IPS-15b (cell line): ENCODE results near the gene PTPN4.
"Not testable (repeated sequence)": the region's sequence is repeated elsewhere in the genome, so short reads cannot be mapped to it uniquely, and the experiment has no call there.

Experiments used
- H3K27me3 ChIP-seq: one replicate; pipeline ENCODE4 v1.6.1; 2013; ENCODE audit warnings: low read length; ENCODE audit not compliant: control insufficient read depth, insufficient read depth
- H3K36me3 ChIP-seq: one replicate; pipeline ENCODE4 v1.6.1; 2013; ENCODE audit warnings: low read length; ENCODE audit not compliant: control insufficient read depth, insufficient read depth
- H3K4me1 ChIP-seq: one replicate; pipeline ENCODE4 v1.6.1; 2013; ENCODE audit warnings: mild to moderate bottlenecking, low read length; ENCODE audit not compliant: control insufficient read depth, insufficient read depth
- H3K4me3 ChIP-seq: one replicate; pipeline ENCODE4 v1.5.1; 2013; ENCODE audit warnings: low read depth, low read length
- H3K9ac ChIP-seq: one replicate; pipeline ENCODE4 v1.6.1; 2013; ENCODE audit warnings: low read depth, mild to moderate bottlenecking, low read length
- H3K9me3 ChIP-seq: one replicate; pipeline ENCODE4 v1.6.1; 2013; ENCODE audit warnings: mild to moderate bottlenecking, low read length; ENCODE audit not compliant: control insufficient read depth, insufficient read depth

PTPN4 gene

GRCh38 chr2:119996896-119997891 lies 237.5 kb downstream of the PTPN4 start:
- H3K9ac ChIP-seq, H3K36me3 ChIP-seq, H3K9me3 ChIP-seq, H3K27me3 ChIP-seq, H3K4me1 ChIP-seq, H3K4me3 ChIP-seq: not testable (repeated sequence)

- Histone ChIP-seq H3K9ac (no peak overlapping the region), H3K27me3 (no peaks in the 10 kb centered on the region), H3K4me3 (no peak overlapping the region), H3K9me3 (no peaks in the 10 kb centered on the region), H3K4me1 (peaks cover under 1% of the 10 kb centered on the region), H3K36me3 (no peaks in the 10 kb centered on the region)
These were observed 241.7 kb downstream of the PTPN4 start for GRCh38 chr2:120001471-120001870.

- Histone ChIP-seq H3K36me3 (no peaks in the 10 kb centered on the region), H3K9ac (no peak overlapping the region), H3K4me1 (peaks cover 5% of the 10 kb centered on the region), H3K27me3 (no peaks in the 10 kb centered on the region), H3K4me3 (no peak overlapping the region), H3K9me3 (no peaks in the 10 kb centered on the region)
These were observed 244.5 kb downstream of the PTPN4 start for GRCh38 chr2:120004254-120004653.

- Histone ChIP-seq H3K36me3 (no peaks in the 10 kb centered on the region), H3K27me3 (no peaks in the 10 kb centered on the region), H3K9ac (no peak overlapping the region), H3K4me3 (no peak overlapping the region), H3K4me1 (peaks cover 5% of the 10 kb centered on the region), H3K9me3 (no peaks in the 10 kb centered on the region)
These were observed 246.3 kb downstream of the PTPN4 start for GRCh38 chr2:120005834-120006521.

- Histone ChIP-seq H3K4me1 (peaks cover 5% of the 10 kb centered on the region), H3K9me3 (no peaks in the 10 kb centered on the region), H3K27me3 (peaks cover 9% of the 10 kb centered on the region), H3K9ac (no peak overlapping the region), H3K36me3 (no peaks in the 10 kb centered on the region), H3K4me3 (no peak overlapping the region)
These were observed 248.1 kb downstream of the PTPN4 start for GRCh38 chr2:120007851-120008250.

- H3K9ac ChIP-seq: no peak overlapping the region
- H3K9me3 ChIP-seq: no peaks in the 10 kb centered on the region
- no peaks in the 10 kb centered on the region for H3K36me3 ChIP-seq
- H3K4me3 ChIP-seq: peak overlapping the region; percentile 43
- peaks cover 12% of the 10 kb centered on the region for H3K4me1 ChIP-seq
- peaks cover 9% of the 10 kb centered on the region for H3K27me3 ChIP-seq
These were observed 252.6 kb downstream of the PTPN4 start for GRCh38 chr2:120012363-120012762.

GRCh38 chr2:120012771-120013596 lies 253.3 kb downstream of the PTPN4 start, which contains the start of gene EPB41L5:
EPB41L5 (plus strand) TSS chr2:120013077; CDS start chr2:120019085, 6,008 bp downstream.
- no peaks in the 10 kb centered on the region for H3K36me3 ChIP-seq
- peaks cover 9% of the 10 kb centered on the region for H3K27me3 ChIP-seq
- H3K4me1 ChIP-seq: peaks cover 12% of the 10 kb centered on the region
- H3K9ac ChIP-seq: peak within 1 kb of the TSS; percentile 70
- H3K4me3 ChIP-seq: peak within 1 kb of the TSS; percentile 82
- no peaks in the 10 kb centered on the region for H3K9me3 ChIP-seq

- Histone ChIP-seq H3K27me3 (peaks cover 9% of the 10 kb centered on the region), H3K36me3 (no peaks in the 10 kb centered on the region), H3K4me1 (peaks cover 12% of the 10 kb centered on the region), H3K9ac (peak overlapping the region; percentile 70), H3K9me3 (no peaks in the 10 kb centered on the region), H3K4me3 (peak overlapping the region; percentile 82)
These were observed 254.0 kb downstream of the PTPN4 start for GRCh38 chr2:120013597-120014223.

GRCh38 chr2:120014226-120014980 lies 254.7 kb downstream of the PTPN4 start:
- H3K9me3 ChIP-seq: no peaks in the 10 kb centered on the region
- peaks cover 12% of the 10 kb centered on the region for H3K4me1 ChIP-seq
- peaks cover 9% of the 10 kb centered on the region for H3K27me3 ChIP-seq
- H3K9ac ChIP-seq: no peak overlapping the region
- H3K4me3 ChIP-seq: peak overlapping the region; percentile 82
- H3K36me3 ChIP-seq: no peaks in the 10 kb centered on the region

- no peaks in the 10 kb centered on the region for H3K36me3 ChIP-seq
- peaks cover 5% of the 10 kb centered on the region for H3K27me3 ChIP-seq
- no peaks in the 10 kb centered on the region for H3K9me3 ChIP-seq
- H3K4me3 ChIP-seq: no peak overlapping the region
- H3K9ac ChIP-seq: no peak overlapping the region
- H3K4me1 ChIP-seq: peaks cover 12% of the 10 kb centered on the region
These were observed 257.1 kb downstream of the PTPN4 start for GRCh38 chr2:120016800-120017199.
